Rectal smooth muscle tissue (tissue), 1 donor: ENCODE data around the gene AMMECR1L.
"Not testable (repeated sequence)": the region's sequence is repeated elsewhere in the genome, so short reads cannot be mapped to it uniquely, and the experiment has no call there.

Experiments used
- H3K27ac ChIP-seq: one replicate; pipeline ENCODE4 v1.7.0; 2013; ENCODE audit warnings: low read depth, low read length, inconsistent platforms
- H3K27me3 ChIP-seq: one replicate; pipeline ENCODE4 v1.7.0; 2013; ENCODE audit warnings: low read length; ENCODE audit not compliant: control insufficient read depth, insufficient read depth
- H3K36me3 ChIP-seq: one replicate; pipeline ENCODE4 v1.7.0; 2013; ENCODE audit warnings: low read length; ENCODE audit not compliant: control insufficient read depth, insufficient read depth
- H3K4me1 ChIP-seq: one replicate; pipeline ENCODE4 v1.7.0; 2013; ENCODE audit warnings: low read length; ENCODE audit not compliant: control insufficient read depth, insufficient read depth
- H3K4me3 ChIP-seq: one replicate; pipeline ENCODE4 v1.7.0; 2013; ENCODE audit warnings: low read length
- H3K9ac ChIP-seq: one replicate; pipeline ENCODE4 v1.7.0; 2013; ENCODE audit warnings: low read length

Gene AMMECR1L

DNA sequence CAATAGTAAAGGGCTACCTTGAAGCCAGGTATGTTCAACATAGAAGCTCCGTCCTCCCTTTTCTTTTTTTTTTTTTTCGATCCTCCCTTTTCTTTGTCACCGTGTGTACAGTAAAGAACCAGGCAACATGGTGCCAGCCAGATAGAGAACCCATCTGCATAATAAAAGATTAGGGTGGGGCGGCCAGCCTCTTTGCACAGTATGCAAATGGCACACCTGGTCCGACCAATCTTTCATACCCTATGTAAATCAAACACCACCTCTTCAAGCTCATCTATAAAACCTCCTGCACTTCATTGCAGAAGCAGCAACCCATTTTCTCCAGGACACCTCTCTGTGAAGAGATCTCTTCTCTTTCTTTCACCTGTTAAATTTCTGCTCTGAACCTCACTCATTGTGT lies 67.5 kb downstream of the AMMECR1L start:
- Histone ChIP-seq H3K36me3 (no peaks in the 10 kb centered on the region), H3K4me1 (no peaks in the 10 kb centered on the region), H3K9ac (no peak overlapping the region), H3K4me3 (no peak overlapping the region), H3K27me3 (no peaks in the 10 kb centered on the region), H3K27ac (no peak overlapping the region)

DNA sequence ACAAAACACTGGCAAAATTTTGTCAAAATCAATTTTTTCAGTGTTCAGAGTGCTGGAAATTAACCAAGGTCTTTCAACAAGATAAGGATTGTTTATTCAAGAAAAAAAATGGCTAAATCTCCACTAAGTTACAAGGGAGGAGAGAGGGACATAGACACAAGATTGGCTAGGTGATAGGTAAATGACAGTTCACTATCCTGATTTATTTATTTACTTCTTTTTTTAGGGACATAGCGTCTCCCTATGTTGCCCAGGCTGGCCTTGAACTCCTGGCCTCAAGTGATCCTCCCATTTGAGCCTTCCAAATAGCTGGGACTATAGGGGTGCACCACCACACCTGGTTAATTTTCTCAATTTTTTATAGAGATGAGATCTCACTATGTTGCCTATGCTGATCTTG lies 71.1 kb downstream of the AMMECR1L start:
- H3K27ac ChIP-seq: no peak overlapping the region
- H3K36me3 ChIP-seq: no peaks in the 10 kb centered on the region
- H3K27me3 ChIP-seq: no peaks in the 10 kb centered on the region
- H3K4me1 ChIP-seq: no peaks in the 10 kb centered on the region
- no peak overlapping the region for H3K9ac ChIP-seq
- no peak overlapping the region for H3K4me3 ChIP-seq

- H3K27me3 ChIP-seq, H3K36me3 ChIP-seq, H3K9ac ChIP-seq, H3K4me3 ChIP-seq, H3K4me1 ChIP-seq, H3K27ac ChIP-seq: not testable (repeated sequence)
Measured at GRCh38 chr2:127812441-127812840, 73.3 kb downstream of the AMMECR1L start.
